Suprapubic skin (tissue), 4 donors: Measurements from ENCODE around the gene HIPK3.

ENCODE experiments used
- EP300 ChIP-seq: sonication (generic); formaldehyde crosslinking; IDR thresholded peaks from one replicate; pipeline ENCODE4 v1.6.1; 2017; ENCODE audit warnings: antibody characterized with exemption
- POLR2A ChIP-seq, 2 donors: fragments of 450-650 bp; IDR thresholded peaks; one replicate each; pipeline ENCODE4 v1.6.1; 2017; ENCODE audit warnings: antibody characterized with exemption in 2 of 2, mild to moderate bottlenecking in 2 of 2, moderate library complexity in 2 of 2
- POLR2AphosphoS5 ChIP-seq, 3 donors: sonication (generic); formaldehyde crosslinking; IDR thresholded peaks; one replicate each; pipeline ENCODE4 v1.6.1; 2017; ENCODE audit warnings: antibody characterized with exemption in 3 of 3
- TF ChIP-seq, protein P1 (sequence below), 2 donors: fragments of 200-600 bp in 1 of 2; fragments of 450-650 bp in 1 of 2; sonication (generic) in 1 of 2; IDR thresholded peaks; one replicate each; pipeline ENCODE4 v1.5.1; 2016 to 2019; ENCODE audit warnings: antibody characterized with exemption in 2 of 2, mild to moderate bottlenecking in 1 of 2, moderate library complexity in 1 of 2

GRCh38 chr11:33375688-33376311, 118.6 kb downstream of the HIPK3 start, which contains the start of gene KIAA1549L:
- TF ChIP-seq, protein P1, sequence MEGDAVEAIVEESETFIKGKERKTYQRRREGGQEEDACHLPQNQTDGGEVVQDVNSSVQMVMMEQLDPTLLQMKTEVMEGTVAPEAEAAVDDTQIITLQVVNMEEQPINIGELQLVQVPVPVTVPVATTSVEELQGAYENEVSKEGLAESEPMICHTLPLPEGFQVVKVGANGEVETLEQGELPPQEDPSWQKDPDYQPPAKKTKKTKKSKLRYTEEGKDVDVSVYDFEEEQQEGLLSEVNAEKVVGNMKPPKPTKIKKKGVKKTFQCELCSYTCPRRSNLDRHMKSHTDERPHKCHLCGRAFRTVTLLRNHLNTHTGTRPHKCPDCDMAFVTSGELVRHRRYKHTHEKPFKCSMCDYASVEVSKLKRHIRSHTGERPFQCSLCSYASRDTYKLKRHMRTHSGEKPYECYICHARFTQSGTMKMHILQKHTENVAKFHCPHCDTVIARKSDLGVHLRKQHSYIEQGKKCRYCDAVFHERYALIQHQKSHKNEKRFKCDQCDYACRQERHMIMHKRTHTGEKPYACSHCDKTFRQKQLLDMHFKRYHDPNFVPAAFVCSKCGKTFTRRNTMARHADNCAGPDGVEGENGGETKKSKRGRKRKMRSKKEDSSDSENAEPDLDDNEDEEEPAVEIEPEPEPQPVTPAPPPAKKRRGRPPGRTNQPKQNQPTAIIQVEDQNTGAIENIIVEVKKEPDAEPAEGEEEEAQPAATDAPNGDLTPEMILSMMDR (IDR thresholded peaks at IDR 0.05) = no peak
- TF ChIP-seq POLR2A (IDR thresholded peaks at IDR 0.05) (no peak), POLR2AphosphoS5 (IDR thresholded peaks at IDR 0.05) (no peak), EP300 (no peak)
